22Rv1 (cell line): ENCODE results near the gene MARK4.

Source experiments
- CTCF ChIP-seq: fragments of 450-650 bp; IDR thresholded peaks from 2 replicates; pipeline ENCODE4 v1.5.1; 2017; ENCODE audit warnings: mild to moderate bottlenecking
- ZFX ChIP-seq: fragments of 450-650 bp; IDR thresholded peaks from 2 replicates; pipeline ENCODE4 v1.6.1; 2017; ENCODE audit warnings: antibody characterized with exemption, borderline replicate concordance

- no peak for TF ChIP-seq CTCF
- no peak for TF ChIP-seq ZFX
These were observed 70.8 kb downstream of the MARK4 start for GRCh38 chr19:45321848-45322247.
